Osteoblast (primary cell): Measurements from ENCODE around the gene BABAM1. TPM values are rescaled to one million over a fixed set of nuclear protein-coding genes. Genes with fewer than 3 reads are reported as not detected.

Experiments
- DNase-seq: peaks from one replicate; pipeline ENCODE4 v3.0.0; 2011; ENCODE audit warnings: low spot score, mixed read lengths; ENCODE audit not compliant: insufficient read length; ENCODE audit errors: missing footprints
- H2AFZ ChIP-seq: 2 replicates; pipeline ENCODE4 v1.6.0; 2011; ENCODE audit warnings: mild to moderate bottlenecking, low read length
- H3K27ac ChIP-seq: 2 replicates; pipeline ENCODE4 v1.5.1; 2011; ENCODE audit warnings: mild to moderate bottlenecking, low read depth, low read length, moderate library complexity
- H3K27me3 ChIP-seq: 2 replicates; pipeline ENCODE4 v1.6.0; 2012; ENCODE audit warnings: mild to moderate bottlenecking, control low read depth, inconsistent platforms, low read length, moderate library complexity; ENCODE audit not compliant: insufficient read depth
- H3K36me3 ChIP-seq: 2 replicates; pipeline ENCODE4 v1.5.1; 2011; ENCODE audit warnings: mild to moderate bottlenecking, low read length, control low read depth, moderate library complexity; ENCODE audit not compliant: insufficient read depth
- H3K4me1 ChIP-seq: 2 replicates; pipeline ENCODE4 v1.5.1; 2011; ENCODE audit warnings: mild to moderate bottlenecking, low read length, control low read depth, moderate library complexity; ENCODE audit not compliant: insufficient read depth
- H3K4me2 ChIP-seq: 2 replicates; pipeline ENCODE4 v1.6.0; 2011; ENCODE audit warnings: mild to moderate bottlenecking, low read length; ENCODE audit not compliant: insufficient read depth
- H3K4me3 ChIP-seq: fragments of 200-600 bp; sonication (generic); 3 replicates; pipeline ENCODE4 v1.5.1; 2012; ENCODE audit warnings: mild to moderate bottlenecking, low read length, inconsistent platforms; ENCODE audit not compliant: insufficient read depth
- H3K79me2 ChIP-seq: 2 replicates; pipeline ENCODE4 v1.6.0; 2012; ENCODE audit warnings: mild to moderate bottlenecking, low read length, control low read depth, inconsistent platforms; ENCODE audit not compliant: insufficient read depth
- H3K9me3 ChIP-seq: 2 replicates; pipeline ENCODE4 v1.5.1; 2011; ENCODE audit warnings: low read depth, low read length, control low read depth
- H4K20me1 ChIP-seq: 2 replicates; pipeline ENCODE4 v1.6.0; 2012; ENCODE audit warnings: mild to moderate bottlenecking, low read length, control low read depth; ENCODE audit not compliant: insufficient read depth
- CTCF ChIP-seq: IDR thresholded peaks from 2 replicates; pipeline ENCODE4 v1.5.1; 2011; ENCODE audit warnings: mild to moderate bottlenecking, low read depth, low read length, moderate library complexity; ENCODE audit errors: extremely low read depth
- total RNA-seq: library from RNA; depleted of rRNA; stranded (reverse); fragments of >200 nt; gene quantifications from 2 replicates; pipeline ENCODE4 v1.2.3, GENCODE V29; 2012

The BABAM1 gene
- total RNA-seq, 1 donor = 76.7 TPM

- Histone ChIP-seq H2AFZ (no peak overlapping the region), H3K4me1 (no peaks in the 10 kb centered on the region), H3K4me3 (no peak overlapping the region), H3K27ac (no peak overlapping the region), H3K27me3 (no peaks in the 10 kb centered on the region), H3K9me3 (peaks cover 9% of the 10 kb centered on the region), H3K4me2 (no peak overlapping the region), H3K79me2 (no peaks in the 10 kb centered on the region), H3K36me3 (no peaks in the 10 kb centered on the region), H4K20me1 (no peaks in the 10 kb centered on the region)
- no peak for DNase-seq
- TF ChIP-seq CTCF = no peak
Observed at GRCh38 chr19:17256130-17256529, 11.1 kb upstream of the BABAM1 start.

- no peak overlapping the region for H3K4me3 ChIP-seq
- H3K4me2 ChIP-seq = no peak overlapping the region
- no peaks in the 10 kb centered on the region for H4K20me1 ChIP-seq
- peak; percentile 65 for DNase-seq
- TF ChIP-seq CTCF = no peak
- H3K79me2 ChIP-seq = no peaks in the 10 kb centered on the region
- H3K4me1 ChIP-seq = no peaks in the 10 kb centered on the region
- H2AFZ ChIP-seq = no peak overlapping the region
- H3K27ac ChIP-seq = no peak overlapping the region
- H3K27me3 ChIP-seq = no peaks in the 10 kb centered on the region
- H3K9me3 ChIP-seq = peaks cover 9% of the 10 kb centered on the region
- H3K36me3 ChIP-seq = no peaks in the 10 kb centered on the region
Observed at GRCh38 chr19:17259118-17259780, 8.0 kb upstream of the BABAM1 start.

- no peak overlapping the region for H3K4me2 ChIP-seq
- H3K9me3 ChIP-seq = peaks cover 9% of the 10 kb centered on the region
- H3K27me3 ChIP-seq = no peaks in the 10 kb centered on the region
- no peak overlapping the region for H3K4me3 ChIP-seq
- H3K79me2 ChIP-seq = no peaks in the 10 kb centered on the region
- H3K4me1 ChIP-seq = no peaks in the 10 kb centered on the region
- peak; percentile 13 for DNase-seq
- no peaks in the 10 kb centered on the region for H4K20me1 ChIP-seq
- H3K27ac ChIP-seq = no peak overlapping the region
- H2AFZ ChIP-seq = no peak overlapping the region
- no peaks in the 10 kb centered on the region for H3K36me3 ChIP-seq
- TF ChIP-seq CTCF = no peak
Observed at GRCh38 chr19:17259934-17260333, 7.3 kb upstream of the BABAM1 start.

- H3K27me3 ChIP-seq = no peaks in the 10 kb centered on the region
- peak; percentile 88 for TF ChIP-seq CTCF
- no peaks in the 10 kb centered on the region for H3K79me2 ChIP-seq
- H3K4me3 ChIP-seq = no peak overlapping the region
- no peaks in the 10 kb centered on the region for H3K4me1 ChIP-seq
- no peaks in the 10 kb centered on the region for H3K36me3 ChIP-seq
- DNase-seq = peak; percentile 94
- no peak overlapping the region for H3K27ac ChIP-seq
- H3K4me2 ChIP-seq = no peak overlapping the region
- no peaks in the 10 kb centered on the region for H4K20me1 ChIP-seq
- peaks cover 9% of the 10 kb centered on the region for H3K9me3 ChIP-seq
- peak overlapping the region; percentile 51 for H2AFZ ChIP-seq
Observed at GRCh38 chr19:17260842-17261325, 6.4 kb upstream of the BABAM1 start.
